Fibroblast of lung (primary cell): ENCODE results near the gene DNMT3B. TPM values are rescaled to one million over a fixed set of nuclear protein-coding genes. Genes with fewer than 3 reads are reported as not detected.

Source experiments
- DNase-seq, 2 donors: peaks; one replicate each; pipeline versions ENCODE4 v3.0.0 to v3.0.0-alpha.2; 2010; ENCODE audit warnings: low read depth in 2 of 2
- H2AFZ ChIP-seq: 2 replicates; pipeline ENCODE4 v1.5.1; 2012; ENCODE audit warnings: low read length, control low read depth, inconsistent platforms
- H3K27ac ChIP-seq: 2 replicates; pipeline ENCODE4 v1.5.1; 2011; ENCODE audit warnings: low read length, control low read depth; ENCODE audit not compliant: insufficient read depth
- H3K27me3 ChIP-seq: 2 replicates; pipeline ENCODE4 v1.5.1; 2011; ENCODE audit warnings: mild to moderate bottlenecking, low read length; ENCODE audit not compliant: control insufficient read depth, insufficient read depth
- H3K36me3 ChIP-seq: 2 replicates; pipeline ENCODE4 v1.5.1; 2011; ENCODE audit warnings: low read length; ENCODE audit not compliant: control insufficient read depth, insufficient read depth
- H3K4me1 ChIP-seq: 2 replicates; pipeline ENCODE4 v1.5.1; 2011; ENCODE audit warnings: low read length; ENCODE audit not compliant: control insufficient read depth, insufficient read depth; ENCODE audit errors: extremely low read depth
- H3K4me2 ChIP-seq: 2 replicates; pipeline ENCODE4 v1.5.1; 2011; ENCODE audit warnings: low read length, control low read depth; ENCODE audit not compliant: insufficient read depth; ENCODE audit errors: extremely low read depth
- H3K4me3 ChIP-seq, 4 experiments: fragments of 200-600 bp in 1 of 4; sonication (generic) in 1 of 4; replicated peaks in 1 of 4; 2 replicates each; pipeline ENCODE4 v1.5.1; 2011 to 2016; ENCODE audit warnings: low read length in 4 of 4, low read depth in 3 of 4, mild to moderate bottlenecking in 3 of 4, control low read depth in 2 of 4, inconsistent platforms in 1 of 4, mixed read lengths in 1 of 4; ENCODE audit not compliant: insufficient read depth in 1 of 4; ENCODE audit errors: control extremely low read depth in 1 of 4
- H3K79me2 ChIP-seq: 2 replicates; pipeline ENCODE4 v1.5.1; 2012; ENCODE audit warnings: mild to moderate bottlenecking, low read length, inconsistent platforms; ENCODE audit not compliant: control insufficient read depth, insufficient read depth
- H3K9ac ChIP-seq: 2 replicates; pipeline ENCODE4 v1.5.1; 2011; ENCODE audit warnings: mild to moderate bottlenecking, low read length, control low read depth; ENCODE audit not compliant: insufficient read depth
- H3K9me3 ChIP-seq: 2 replicates; pipeline ENCODE4 v1.5.1; 2012; ENCODE audit warnings: low read depth, low read length; ENCODE audit not compliant: control insufficient read depth, insufficient read depth
- H4K20me1 ChIP-seq: 2 replicates; pipeline ENCODE4 v1.5.1; 2011; ENCODE audit warnings: low read length; ENCODE audit not compliant: control insufficient read depth, insufficient read depth; ENCODE audit errors: extremely low read depth
- CTCF ChIP-seq, 2 donors: IDR thresholded peaks in 1 of 2; conservative IDR thresholded peaks in 1 of 2; 1 replicate in 1 of 2; 2 replicates in 1 of 2; pipeline ENCODE4 v1.5.1; 2011 to 2012; ENCODE audit warnings: low read length in 2 of 2, control low read depth in 1 of 2, inconsistent platforms in 1 of 2, low read depth in 1 of 2, mild to moderate bottlenecking in 1 of 2
- EZH2 ChIP-seq: IDR thresholded peaks from 2 replicates; pipeline ENCODE4 v1.5.1; 2012; ENCODE audit warnings: low read length, control low read depth, mild to moderate bottlenecking; ENCODE audit errors: missing control alignments
- polyA plus RNA-seq, 2 donors: library from polyadenylated mRNA; depleted of rRNA in 1 of 2; stranded (reverse) in 1 of 2; unstranded in 1 of 2; fragments of >200 nt; gene quantifications; 2 replicates each; pipeline ENCODE4 v1.2.1, GENCODE V29; 2011 to 2012; ENCODE audit warnings: missing spikeins in 1 of 2
- total RNA-seq: library from RNA; depleted of rRNA; stranded (reverse); fragments of >200 nt; gene quantifications from 2 replicates; pipeline ENCODE4 v1.2.1, GENCODE V29; 2014

Gene DNMT3B
- total and polyA plus RNA-seq, 2 donors (not counting 1 experiment from before 2014, with no cell fraction given): 1.1 to 3.1 TPM

- H3K27me3 ChIP-seq: no peaks in the 10 kb centered on the region
- H3K27ac ChIP-seq: peak within 1 kb of the TSS; percentile 69
- peak within 1 kb of the TSS; percentile 95 for H3K4me2 ChIP-seq
- H3K9ac ChIP-seq: peak within 1 kb of the TSS; percentile 78
- DNase-seq: peak; percentile 51 to 54
- no peaks in the 10 kb centered on the region for H4K20me1 ChIP-seq
- peaks cover 16% of the 10 kb centered on the region for H3K79me2 ChIP-seq
- peak within 1 kb of the TSS; percentile 78 for H2AFZ ChIP-seq
- H3K36me3 ChIP-seq: no peaks in the 10 kb centered on the region
- peaks cover 11% of the 10 kb centered on the region for H3K4me1 ChIP-seq
- no peak for TF ChIP-seq CTCF (conservative IDR thresholded peaks at IDR 0.05 in 1 of 2, IDR thresholded peaks at IDR 0.05 in 1 of 2; ENCODE audit: low read depth in 1 of 2, low read length in 2 of 2)
- no peak for TF ChIP-seq EZH2
- H3K9me3 ChIP-seq: no peaks in the 10 kb centered on the region
- H3K4me3 ChIP-seq: peak within 1 kb of the TSS; percentile 84 to 89 (median 87)
These were observed 18.7 kb upstream of the DNMT3B start, which contains the start of gene COMMD7 for GRCh38 chr20:32743237-32744112. Gene COMMD7 (minus strand): TSS chr20:32743467. CDS start chr20:32743391, 76 bp downstream.

- H3K9ac ChIP-seq: no peak overlapping the region
- H3K27me3 ChIP-seq: no peaks in the 10 kb centered on the region
- H3K27ac ChIP-seq: no peak overlapping the region
- no peak overlapping the region for H2AFZ ChIP-seq
- H3K79me2 ChIP-seq: no peaks in the 10 kb centered on the region
- H3K36me3 ChIP-seq: no peaks in the 10 kb centered on the region
- peaks cover 15% of the 10 kb centered on the region for H3K4me1 ChIP-seq
- H3K4me2 ChIP-seq: no peak overlapping the region
- TF ChIP-seq CTCF (conservative IDR thresholded peaks at IDR 0.05 in 1 of 2, IDR thresholded peaks at IDR 0.05 in 1 of 2; ENCODE audit: low read depth in 1 of 2, low read length in 2 of 2) (no peak), EZH2 (no peak)
- no peak overlapping the region for H3K4me3 ChIP-seq
- no peaks in the 10 kb centered on the region for H3K9me3 ChIP-seq
- no peak for DNase-seq
- H4K20me1 ChIP-seq: no peaks in the 10 kb centered on the region
These were observed 12.1 kb upstream of the DNMT3B start for GRCh38 chr20:32749914-32750637.

GRCh38 chr20:32751293-32751692, 10.9 kb upstream of the DNMT3B start:
- Histone ChIP-seq H3K27ac (no peak overlapping the region), H3K9ac (no peak overlapping the region), H3K9me3 (no peaks in the 10 kb centered on the region), H3K79me2 (no peaks in the 10 kb centered on the region), H3K27me3 (no peaks in the 10 kb centered on the region), H4K20me1 (no peaks in the 10 kb centered on the region), H3K4me3 (no peak overlapping the region), H3K36me3 (no peaks in the 10 kb centered on the region), H3K4me2 (no peak overlapping the region), H3K4me1 (peaks cover 10% of the 10 kb centered on the region), H2AFZ (no peak overlapping the region)
- TF ChIP-seq EZH2: no peak
- no peak for TF ChIP-seq CTCF (conservative IDR thresholded peaks at IDR 0.05 in 1 of 2, IDR thresholded peaks at IDR 0.05 in 1 of 2; ENCODE audit: low read depth in 1 of 2, low read length in 2 of 2)
- no peak for DNase-seq
